Smooth muscle cell (in vitro differentiated cells): ENCODE results near the gene JARID2. TPM values are rescaled to one million over a fixed set of nuclear protein-coding genes. Genes with fewer than 3 reads are reported as not detected.

Experiments
- DNase-seq: peaks from one replicate; lab custom pipeline; 2025; ENCODE audit not compliant: unreplicated experiment; lab: John Stamatoyannopoulos, UW
- H2AFZ ChIP-seq: fragments of 200-600 bp; sonication (generic); 2 replicates; pipeline ENCODE4 v1.6.0; 2016; ENCODE audit warnings: antibody characterized with exemption, low read depth, mild to moderate bottlenecking
- H3F3A ChIP-seq: fragments of 200-600 bp; sonication (generic); 2 replicates; pipeline ENCODE4 v1.6.0; 2017; ENCODE audit warnings: antibody characterized with exemption, low read depth
- H3K27ac ChIP-seq: fragments of 200-600 bp; sonication (generic); 2 replicates; pipeline ENCODE4 v1.5.1; 2016; ENCODE audit warnings: low read depth, mild to moderate bottlenecking
- H3K27me3 ChIP-seq: fragments of 200-600 bp; sonication (generic); 2 replicates; pipeline ENCODE4 v1.6.1; 2016; ENCODE audit warnings: low read depth, mild to moderate bottlenecking
- H3K36me3 ChIP-seq: fragments of 200-600 bp; sonication (generic); 2 replicates; pipeline ENCODE4 v1.5.1; 2016; ENCODE audit warnings: low read depth
- H3K4me1 ChIP-seq: fragments of 200-600 bp; sonication (generic); 2 replicates; pipeline ENCODE4 v1.5.1; 2016; ENCODE audit warnings: low read depth
- H3K4me2 ChIP-seq: fragments of 200-600 bp; sonication (generic); 2 replicates; pipeline ENCODE4 v1.6.0; 2016; ENCODE audit warnings: mild to moderate bottlenecking
- H3K4me3 ChIP-seq: fragments of 200-600 bp; sonication (generic); 2 replicates; pipeline ENCODE4 v1.5.1; 2016; ENCODE audit warnings: mild to moderate bottlenecking
- H3K79me2 ChIP-seq: fragments of 200-600 bp; sonication (generic); 2 replicates; pipeline ENCODE4 v1.6.0; 2016; ENCODE audit warnings: low read depth, mild to moderate bottlenecking
- H3K9ac ChIP-seq: fragments of 200-600 bp; sonication (generic); 2 replicates; pipeline ENCODE4 v1.6.0; 2016; ENCODE audit warnings: low read depth
- H3K9me3 ChIP-seq: fragments of 200-600 bp; sonication (generic); replicated peaks from 2 replicates; pipeline ENCODE4 v1.5.1; 2016; ENCODE audit warnings: low read depth
- H4K20me1 ChIP-seq: fragments of 200-600 bp; sonication (generic); 2 replicates; pipeline ENCODE4 v1.6.0; 2016; ENCODE audit warnings: low read depth
- WGBS: methylation state at CpG from one replicate; pipeline ENCODE4 v1.1.7; 2016; ENCODE audit warnings: low lambda C conversion rate; 5-methylcytosine and 5-hydroxymethylcytosine counted together
- polyA plus RNA-seq: library from polyadenylated mRNA; unstranded; fragments of >200 nt; fragmentation: Nextera tagmentation; extraction: Ambion mirVana; gene quantifications from 2 replicates; pipeline ENCODE4 v1.2.1, GENCODE V29; 2016
- total RNA-seq: library from RNA; depleted of rRNA; stranded (reverse); fragments of >200 nt; gene quantifications from 2 replicates; pipeline ENCODE4 v1.2.3, GENCODE V29; 2014
- TF ChIP-seq, protein P1 (sequence below): fragments of 200-600 bp; sonication (generic); IDR thresholded peaks from 2 replicates; pipeline ENCODE4 v1.5.1; 2017; ENCODE audit warnings: borderline replicate concordance, mild to moderate bottlenecking, antibody characterized with exemption; ENCODE audit not compliant: insufficient read depth, poor library complexity, severe bottlenecking

Gene JARID2
- total and polyA plus RNA-seq, 2 experiments from 2014 or later: 5.2 to 10.2 TPM

DNA sequence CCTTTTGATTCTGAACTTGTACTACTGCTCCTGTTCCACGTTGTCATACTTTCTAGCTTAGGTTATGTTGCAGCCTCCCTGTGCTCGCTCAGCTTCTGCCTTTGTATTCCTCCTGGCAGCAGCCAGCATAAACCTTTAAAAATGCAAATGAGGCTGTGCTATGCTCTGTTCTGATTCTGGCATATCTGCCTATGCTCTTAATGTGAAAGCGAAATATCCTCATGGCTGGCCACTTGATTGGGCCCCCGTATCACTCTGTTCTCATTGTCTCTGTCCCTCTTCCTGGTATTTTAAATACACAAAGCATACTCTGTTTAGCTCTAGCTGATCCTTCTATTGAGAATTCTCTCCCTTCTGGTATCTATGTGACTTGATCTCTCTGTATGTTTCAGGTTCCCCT is 139.0 kb downstream of the JARID2 start:
- no peak overlapping the region for H3K4me3 ChIP-seq
- WGBS: 68% methylated on average over 4 of the region's 4 CpGs
- DNase-seq: no peak
- H3K79me2 ChIP-seq: peaks cover 51% of the 10 kb centered on the region
- no peaks in the 10 kb centered on the region for H3F3A ChIP-seq
- TF ChIP-seq, protein P1, sequence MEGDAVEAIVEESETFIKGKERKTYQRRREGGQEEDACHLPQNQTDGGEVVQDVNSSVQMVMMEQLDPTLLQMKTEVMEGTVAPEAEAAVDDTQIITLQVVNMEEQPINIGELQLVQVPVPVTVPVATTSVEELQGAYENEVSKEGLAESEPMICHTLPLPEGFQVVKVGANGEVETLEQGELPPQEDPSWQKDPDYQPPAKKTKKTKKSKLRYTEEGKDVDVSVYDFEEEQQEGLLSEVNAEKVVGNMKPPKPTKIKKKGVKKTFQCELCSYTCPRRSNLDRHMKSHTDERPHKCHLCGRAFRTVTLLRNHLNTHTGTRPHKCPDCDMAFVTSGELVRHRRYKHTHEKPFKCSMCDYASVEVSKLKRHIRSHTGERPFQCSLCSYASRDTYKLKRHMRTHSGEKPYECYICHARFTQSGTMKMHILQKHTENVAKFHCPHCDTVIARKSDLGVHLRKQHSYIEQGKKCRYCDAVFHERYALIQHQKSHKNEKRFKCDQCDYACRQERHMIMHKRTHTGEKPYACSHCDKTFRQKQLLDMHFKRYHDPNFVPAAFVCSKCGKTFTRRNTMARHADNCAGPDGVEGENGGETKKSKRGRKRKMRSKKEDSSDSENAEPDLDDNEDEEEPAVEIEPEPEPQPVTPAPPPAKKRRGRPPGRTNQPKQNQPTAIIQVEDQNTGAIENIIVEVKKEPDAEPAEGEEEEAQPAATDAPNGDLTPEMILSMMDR: no peak
- no peaks in the 10 kb centered on the region for H3K9me3 ChIP-seq
- H3K27me3 ChIP-seq: no peaks in the 10 kb centered on the region
- H3K27ac ChIP-seq: no peak overlapping the region
- no peak overlapping the region for H2AFZ ChIP-seq
- H3K36me3 ChIP-seq: no peaks in the 10 kb centered on the region
- H3K9ac ChIP-seq: no peak overlapping the region
- peaks cover 24% of the 10 kb centered on the region for H3K4me1 ChIP-seq
- H3K4me2 ChIP-seq: no peak overlapping the region
- H4K20me1 ChIP-seq: peaks cover 99% of the 10 kb centered on the region

DNA sequence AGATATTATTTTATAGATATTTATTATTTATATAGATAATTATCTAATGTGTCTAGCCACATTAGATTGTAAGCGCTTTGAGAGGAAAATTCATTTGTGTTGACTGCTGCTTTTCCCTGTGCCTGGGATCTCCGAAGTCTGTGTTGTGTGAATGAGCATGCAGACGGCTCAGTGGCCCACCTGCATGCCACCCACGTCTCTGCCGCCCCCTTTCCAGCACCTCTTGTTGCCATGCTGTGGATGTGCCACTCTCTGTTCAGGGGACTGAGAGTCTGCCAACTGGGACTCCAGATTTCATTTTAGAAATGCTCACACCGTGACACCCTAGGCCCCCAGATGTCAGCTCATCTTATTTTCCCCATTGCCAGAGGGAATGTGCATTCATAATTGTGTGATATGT is 139.7 kb downstream of the JARID2 start:
- H2AFZ ChIP-seq: no peak overlapping the region
- WGBS: 94% methylated on average over 6 of the region's 6 CpGs
- H3K36me3 ChIP-seq: no peaks in the 10 kb centered on the region
- no peak overlapping the region for H3K9ac ChIP-seq
- H3K4me3 ChIP-seq: no peak overlapping the region
- TF ChIP-seq, protein P1: no peak
- no peaks in the 10 kb centered on the region for H3K9me3 ChIP-seq
- no peak overlapping the region for H3K27ac ChIP-seq
- peaks cover 46% of the 10 kb centered on the region for H3K79me2 ChIP-seq
- no peaks in the 10 kb centered on the region for H3K27me3 ChIP-seq
- H3F3A ChIP-seq: no peaks in the 10 kb centered on the region
- DNase-seq: no peak
- H4K20me1 ChIP-seq: peaks cover 99% of the 10 kb centered on the region
- peaks cover 28% of the 10 kb centered on the region for H3K4me1 ChIP-seq
- no peak overlapping the region for H3K4me2 ChIP-seq

DNA sequence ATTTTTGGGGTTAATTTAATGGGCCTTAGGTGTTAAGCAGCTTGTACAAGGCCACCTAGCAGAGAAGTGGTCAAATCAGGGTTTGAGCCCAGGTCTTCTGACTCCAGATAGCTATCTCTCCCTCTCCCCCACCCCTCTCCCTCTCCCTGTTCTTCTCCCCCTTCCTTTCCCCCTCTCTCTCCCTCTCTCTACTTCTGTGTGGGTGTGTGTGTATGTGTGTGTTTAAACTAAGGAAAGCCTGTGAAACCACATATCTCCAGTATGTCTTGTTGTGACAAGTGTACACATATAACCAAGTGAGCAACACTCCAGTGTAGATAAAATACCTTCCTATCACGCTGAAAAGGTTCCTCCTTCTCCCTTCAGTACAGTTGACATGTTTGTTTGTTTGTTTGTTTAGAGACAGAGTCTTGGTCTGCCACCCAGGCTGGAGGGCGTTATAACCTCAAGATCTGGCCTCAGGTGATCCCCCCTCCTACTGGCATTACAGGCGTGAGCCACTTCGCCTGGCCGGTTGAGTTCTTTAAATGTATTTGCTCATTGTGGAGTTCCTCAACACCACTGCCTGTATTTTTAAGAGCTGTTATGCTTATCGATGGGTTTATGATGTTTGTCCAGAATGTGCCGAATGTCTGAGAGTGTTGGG is 140.4 kb downstream of the JARID2 start:
- H3K27me3 ChIP-seq: no peaks in the 10 kb centered on the region
- H4K20me1 ChIP-seq: peaks cover 99% of the 10 kb centered on the region
- no peak for DNase-seq
- no peak overlapping the region for H3K9ac ChIP-seq
- peak overlapping the region; percentile 1 for H3K4me2 ChIP-seq
- 45% methylated on average over 7 of the region's 7 CpGs for WGBS
- H3K36me3 ChIP-seq: no peaks in the 10 kb centered on the region
- TF ChIP-seq, protein P1: no peak
- H3K9me3 ChIP-seq: no peaks in the 10 kb centered on the region
- H3K4me1 ChIP-seq: peaks cover 28% of the 10 kb centered on the region
- no peak overlapping the region for H3K27ac ChIP-seq
- peaks cover 43% of the 10 kb centered on the region for H3K79me2 ChIP-seq
- H3F3A ChIP-seq: no peaks in the 10 kb centered on the region
- no peak overlapping the region for H2AFZ ChIP-seq
- H3K4me3 ChIP-seq: no peak overlapping the region

DNA sequence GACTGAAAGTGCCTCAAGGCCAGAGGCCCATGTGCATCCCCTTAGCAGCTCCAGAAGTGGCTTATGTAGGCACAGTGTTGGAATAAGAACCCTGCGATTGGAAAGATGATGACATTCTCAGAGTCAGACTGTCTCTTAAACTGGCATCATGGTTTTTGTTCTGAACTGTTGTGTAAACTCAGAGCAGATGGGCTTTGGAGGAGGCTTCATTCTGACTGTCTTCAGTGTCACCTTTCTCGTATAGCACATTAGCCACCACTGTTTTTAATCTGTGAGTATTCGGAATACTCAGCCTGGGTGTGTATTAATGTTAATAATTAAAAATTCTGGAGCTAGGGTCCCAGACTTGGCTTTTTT is 140.9 kb downstream of the JARID2 start:
- Histone ChIP-seq H3K4me2 (peak overlapping the region; percentile 1), H4K20me1 (peaks cover 99% of the 10 kb centered on the region), H3K4me3 (no peak overlapping the region), H3K9me3 (no peaks in the 10 kb centered on the region), H3F3A (no peaks in the 10 kb centered on the region), H3K4me1 (peaks cover 28% of the 10 kb centered on the region), H3K79me2 (peaks cover 40% of the 10 kb centered on the region), H2AFZ (no peak overlapping the region), H3K9ac (no peak overlapping the region), H3K27ac (no peak overlapping the region), H3K27me3 (no peaks in the 10 kb centered on the region), H3K36me3 (no peaks in the 10 kb centered on the region)
- WGBS: 59% methylated on average over 3 of the region's 3 CpGs
- TF ChIP-seq, protein P1: no peak
- DNase-seq: no peak
